SU-DHL-6 (cell line): Measurements from ENCODE around the gene NRG3.

Experiments used
- EZH2phosphoT487 ChIP-seq: fragments of 200-600 bp; sonication (generic), shearing (Covaris generic); conservative IDR thresholded peaks from 2 replicates; pipeline ENCODE4 v1.6.1; 2018; ENCODE audit warnings: mild to moderate bottlenecking, antibody characterized with exemption, low read length, moderate library complexity, mixed read lengths
- TF ChIP-seq, protein P1 (sequence below): fragments of 200-600 bp; sonication (generic); IDR thresholded peaks from one replicate; pipeline ENCODE4 v1.5.1; 2017; ENCODE audit warnings: antibody characterized with exemption, mild to moderate bottlenecking, low read length, moderate library complexity; ENCODE audit not compliant: insufficient read depth, poor library complexity, severe bottlenecking

DNA sequence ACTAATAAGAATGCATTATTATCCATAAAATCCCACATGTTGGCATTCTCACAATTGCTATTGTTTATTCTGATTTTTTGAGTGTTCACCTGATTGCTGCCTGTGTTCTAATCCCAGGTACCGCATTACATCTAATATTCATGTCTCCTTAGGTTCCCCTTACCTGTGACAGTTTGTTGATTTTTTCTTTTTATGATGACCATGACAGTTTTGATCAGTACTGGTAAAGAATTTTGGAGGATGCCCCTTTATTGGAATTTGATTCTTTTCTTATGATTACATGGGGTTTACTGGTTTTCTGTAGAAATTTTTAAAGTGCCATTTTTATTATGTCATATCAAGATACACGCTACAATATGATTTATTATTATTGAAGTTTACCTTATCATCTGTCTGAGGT lies 1091.1 kb downstream of the NRG3 start:
- TF ChIP-seq, protein P1, sequence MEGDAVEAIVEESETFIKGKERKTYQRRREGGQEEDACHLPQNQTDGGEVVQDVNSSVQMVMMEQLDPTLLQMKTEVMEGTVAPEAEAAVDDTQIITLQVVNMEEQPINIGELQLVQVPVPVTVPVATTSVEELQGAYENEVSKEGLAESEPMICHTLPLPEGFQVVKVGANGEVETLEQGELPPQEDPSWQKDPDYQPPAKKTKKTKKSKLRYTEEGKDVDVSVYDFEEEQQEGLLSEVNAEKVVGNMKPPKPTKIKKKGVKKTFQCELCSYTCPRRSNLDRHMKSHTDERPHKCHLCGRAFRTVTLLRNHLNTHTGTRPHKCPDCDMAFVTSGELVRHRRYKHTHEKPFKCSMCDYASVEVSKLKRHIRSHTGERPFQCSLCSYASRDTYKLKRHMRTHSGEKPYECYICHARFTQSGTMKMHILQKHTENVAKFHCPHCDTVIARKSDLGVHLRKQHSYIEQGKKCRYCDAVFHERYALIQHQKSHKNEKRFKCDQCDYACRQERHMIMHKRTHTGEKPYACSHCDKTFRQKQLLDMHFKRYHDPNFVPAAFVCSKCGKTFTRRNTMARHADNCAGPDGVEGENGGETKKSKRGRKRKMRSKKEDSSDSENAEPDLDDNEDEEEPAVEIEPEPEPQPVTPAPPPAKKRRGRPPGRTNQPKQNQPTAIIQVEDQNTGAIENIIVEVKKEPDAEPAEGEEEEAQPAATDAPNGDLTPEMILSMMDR = no peak
- no peak for TF ChIP-seq EZH2phosphoT487
